Activated gamma-delta T cell (primary cell): Measurements from ENCODE around the gene FBXL5.
"Not testable (repeated sequence)": the region's sequence is repeated elsewhere in the genome, so short reads cannot be mapped to it uniquely, and the experiment has no call there.

ENCODE experiments used
- DNase-seq: peaks from one replicate; lab custom pipeline; 2025; lab: John Stamatoyannopoulos, UW

FBXL5 gene

DNA sequence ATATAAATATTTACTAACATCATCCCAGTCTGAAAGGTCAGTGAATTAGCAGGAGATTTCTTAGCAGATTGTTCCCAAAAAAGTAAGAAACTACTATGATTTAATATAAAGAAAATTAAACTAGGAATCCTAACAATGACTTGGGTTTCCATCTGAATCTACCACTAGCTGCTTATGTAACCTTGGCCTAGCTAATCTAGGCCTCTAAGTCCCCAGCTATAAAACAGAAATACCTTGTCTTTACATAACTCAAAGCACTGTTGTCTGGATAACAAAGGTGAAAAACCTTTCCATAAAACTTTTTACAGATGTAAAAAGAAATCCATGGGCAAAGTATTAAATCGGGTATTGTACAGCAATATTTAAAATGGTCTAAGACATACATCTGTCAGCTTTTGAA, 3.0 kb downstream of the FBXL5 start:
- no peak for DNase-seq

DNA sequence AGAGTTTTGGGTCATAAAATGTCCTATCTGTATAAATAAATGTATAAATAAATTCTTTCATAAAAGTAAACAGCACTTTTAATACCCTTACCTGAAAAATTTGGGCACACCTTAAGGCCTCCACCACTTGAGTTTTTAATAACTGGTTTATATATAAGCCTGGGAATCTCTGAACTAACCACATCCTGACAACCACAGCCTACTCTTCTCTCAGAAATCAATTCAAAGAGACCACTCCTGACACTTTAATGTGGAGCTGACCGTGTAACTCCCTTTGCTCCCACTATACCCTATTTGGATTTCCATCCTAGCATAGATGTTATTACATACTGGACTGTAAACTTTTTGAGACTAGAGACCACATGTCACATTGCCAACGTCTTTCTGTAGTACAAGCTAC, 3.5 kb downstream of the FBXL5 start:
- DNase-seq = no peak

GRCh38 chr4:15649914-15650545, 5.1 kb downstream of the FBXL5 start:
- no peak for DNase-seq

GRCh38 chr4:15648600-15648999, 6.6 kb downstream of the FBXL5 start:
- DNase-seq = no peak

DNA sequence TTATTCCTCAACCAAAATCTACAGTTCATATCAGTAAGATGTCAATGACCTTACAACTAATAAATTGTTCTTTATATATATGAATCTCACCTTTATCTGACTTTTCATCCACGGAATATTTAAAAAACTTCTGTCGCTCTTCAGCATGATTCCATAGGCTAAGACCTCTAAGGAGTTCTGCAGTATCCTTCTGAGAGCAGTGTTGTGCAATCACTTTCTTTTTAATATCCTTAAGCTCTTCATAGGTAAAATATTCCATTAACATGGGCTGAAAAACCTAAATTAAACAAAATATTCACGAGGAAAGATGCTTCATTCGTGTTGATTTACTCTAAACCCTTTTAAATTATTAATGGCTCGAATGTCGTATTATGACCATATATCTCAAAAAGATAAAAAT, 16.7 kb downstream of the FBXL5 start:
- DNase-seq = no peak

- no peak for DNase-seq
These were observed 18.3 kb downstream of the FBXL5 start for GRCh38 chr4:15636818-15637217.

GRCh38 chr4:15617407-15617806, 37.8 kb downstream of the FBXL5 start:
- DNase-seq = not testable (repeated sequence)

GRCh38 chr4:15614891-15615290, 40.3 kb downstream of the FBXL5 start:
- DNase-seq = not testable (repeated sequence)

DNA sequence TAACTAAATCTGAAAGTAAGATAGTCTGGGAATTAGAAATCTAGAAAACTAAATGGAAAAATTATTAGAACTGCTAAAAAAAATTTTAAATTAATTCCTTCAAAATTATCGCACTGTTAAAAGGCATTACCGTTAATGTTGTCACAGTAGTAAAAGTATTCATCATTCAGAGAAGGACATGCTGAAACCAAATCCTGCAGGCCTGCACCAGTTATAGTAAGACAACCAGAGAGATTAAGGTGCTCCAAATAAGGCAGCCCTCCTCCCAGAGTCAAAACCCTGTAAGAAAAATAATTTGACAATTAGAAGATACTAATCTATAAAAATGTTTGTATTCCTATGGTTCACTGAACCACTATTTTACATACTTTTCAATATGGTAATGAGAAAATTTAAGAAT, 43.0 kb downstream of the FBXL5 start:
- no peak for DNase-seq

GRCh38 chr4:15610855-15611254, 44.3 kb downstream of the FBXL5 start:
- DNase-seq = no peak

GRCh38 chr4:15605537-15605936, 49.6 kb downstream of the FBXL5 start:
- no peak for DNase-seq

DNA sequence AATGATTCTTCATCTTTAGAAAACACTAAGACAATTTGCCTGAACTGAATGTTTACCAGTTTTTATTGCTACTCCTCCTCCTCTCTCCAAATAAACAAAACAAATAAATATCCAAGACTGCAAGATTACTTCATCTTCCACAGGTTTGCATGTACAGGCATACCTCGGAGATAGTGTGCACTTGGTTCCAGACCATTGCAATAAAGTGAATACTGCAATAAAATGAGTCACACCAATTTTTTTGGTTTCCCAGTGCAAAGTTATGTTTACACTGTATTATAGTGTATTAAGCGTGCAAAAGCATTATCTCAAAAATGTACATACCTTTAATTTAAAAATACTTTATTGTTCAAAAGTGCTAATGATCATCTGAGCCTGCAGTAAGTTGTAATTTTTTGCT, 53.3 kb downstream of the FBXL5 start:
- DNase-seq = no peak

GRCh38 chr4:15600176-15600575, 55.0 kb downstream of the FBXL5 start:
- no peak for DNase-seq

DNA sequence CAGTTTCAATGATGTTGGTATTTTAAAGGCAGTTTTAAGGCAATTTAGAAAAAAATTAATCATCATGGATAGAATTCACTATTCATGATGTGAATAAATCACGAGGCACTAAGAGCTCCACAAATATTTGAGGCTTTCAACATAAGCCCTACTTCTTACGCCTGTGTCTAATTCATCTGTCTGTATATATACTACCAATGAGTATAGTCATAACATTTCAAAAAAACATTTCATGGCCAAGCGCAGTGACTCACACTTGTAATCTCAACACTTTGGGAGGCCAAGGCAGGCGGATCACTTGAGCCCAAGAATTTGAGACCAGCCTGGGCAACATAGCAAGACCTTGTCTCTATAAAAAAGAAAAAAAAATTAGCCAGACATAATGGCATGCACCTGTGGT, 56.5 kb downstream of the FBXL5 start:
- no peak for DNase-seq

- no peak for DNase-seq
These were observed 62.4 kb downstream of the FBXL5 start for GRCh38 chr4:15592799-15593198.

GRCh38 chr4:15587649-15588048, 67.5 kb downstream of the FBXL5 start:
- DNase-seq = no peak

DNA sequence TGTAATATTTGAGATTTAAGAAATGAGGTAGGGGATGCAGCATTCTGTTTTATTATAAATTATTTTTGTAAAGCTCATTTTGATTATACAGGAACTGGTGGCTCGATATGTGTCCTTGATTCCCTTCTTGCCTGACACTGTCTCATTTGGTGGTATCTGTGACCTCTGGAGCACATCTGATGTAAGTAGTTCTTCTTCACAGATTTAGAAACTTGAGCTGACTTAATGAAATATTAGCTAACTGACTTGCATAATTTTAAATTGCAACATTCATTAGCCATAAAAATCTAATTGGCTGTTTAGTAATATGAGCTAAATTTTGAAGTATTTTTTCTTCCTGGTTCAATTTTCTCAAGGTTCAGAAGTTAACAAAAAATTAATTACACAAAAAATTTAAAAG, 69.1 kb downstream of the FBXL5 start:
- no peak for DNase-seq

DNA sequence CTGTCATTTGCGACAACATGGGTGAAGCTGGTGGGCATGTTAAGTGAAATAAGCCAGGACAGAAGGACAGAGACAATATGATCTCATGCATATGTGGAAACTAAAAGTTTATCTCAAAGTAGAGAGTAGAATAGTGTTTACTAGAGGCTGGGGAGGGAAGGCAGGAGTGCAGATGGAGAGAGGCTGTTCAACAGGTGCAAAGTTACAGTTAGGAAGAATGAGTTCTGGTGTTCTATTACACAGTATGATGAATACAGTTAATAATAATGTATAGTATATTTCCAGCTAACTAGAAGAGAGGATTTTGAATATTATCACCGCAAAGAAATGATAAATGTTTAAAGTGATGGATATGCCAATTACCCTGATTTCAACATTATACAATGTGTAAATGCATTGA, 69.8 kb downstream of the FBXL5 start:
- no peak for DNase-seq

- no peak for DNase-seq
These were observed 70.4 kb downstream of the FBXL5 start for GRCh38 chr4:15584785-15585184.

DNA sequence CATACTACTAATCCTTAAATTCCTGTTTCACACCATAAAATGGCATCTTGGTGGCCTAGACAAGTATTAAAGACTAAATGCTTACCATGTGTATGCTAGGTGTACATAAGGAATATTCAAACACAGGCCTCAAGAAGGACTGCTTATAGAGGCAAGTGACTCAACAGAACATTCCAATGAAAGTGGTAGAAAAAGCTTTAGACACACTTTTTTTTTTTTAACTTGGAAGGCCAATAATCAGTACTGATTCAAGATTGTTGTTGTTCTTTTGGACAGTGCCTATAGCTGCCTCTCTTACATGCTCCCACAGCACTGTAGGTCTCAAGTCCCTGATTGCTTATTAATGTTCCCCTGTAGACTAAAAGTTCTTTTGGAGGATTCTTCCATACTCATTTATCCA, 77.6 kb downstream of the FBXL5 start:
- no peak for DNase-seq

GRCh38 chr4:15575966-15576365, 79.2 kb downstream of the FBXL5 start:
- DNase-seq = no peak

- no peak for DNase-seq
These were observed 85.4 kb downstream of the FBXL5 start for GRCh38 chr4:15569746-15570145.

GRCh38 chr4:15568821-15569220, 86.3 kb downstream of the FBXL5 start:
- DNase-seq = no peak

DNA sequence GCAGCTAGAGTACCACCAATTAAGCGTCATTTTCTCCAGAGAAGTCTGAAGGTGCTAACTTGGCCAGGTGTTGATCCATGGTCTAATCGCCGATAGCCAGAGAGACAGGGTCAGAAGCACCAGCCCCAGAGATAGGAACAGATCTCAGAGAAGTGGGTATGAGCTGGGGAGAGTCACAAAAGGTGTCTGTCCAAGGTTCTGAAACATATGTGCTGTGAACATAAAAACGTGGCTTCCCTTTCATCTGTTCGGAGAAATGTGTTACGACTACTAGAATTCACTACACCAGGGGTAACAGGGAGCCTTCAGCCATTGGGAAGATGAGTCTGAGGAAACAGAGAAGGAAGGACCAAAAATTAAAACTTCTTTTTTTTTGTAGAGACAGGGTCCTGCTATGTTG, 91.3 kb downstream of the FBXL5 start:
- DNase-seq = no peak

- no peak for DNase-seq
These were observed 92.5 kb downstream of the FBXL5 start for GRCh38 chr4:15562623-15563022.
